ENCODE results near the gene ZNF750.

ZNF750 gene

GRCh38 chr17:82838386-82839063 lies 1.3 kb downstream of the ZNF750 start:
- no peak overlapping the region for H3K4me3 ChIP-seq (ENCODE audit: low read length)
- no peak for TF ChIP-seq ZNF274 (IDR thresholded peaks at IDR 0.05; ENCODE audit: low read depth, low read length)

- no peak for TF ChIP-seq ZNF274 (IDR thresholded peaks at IDR 0.05; ENCODE audit: low read depth, low read length)
- no peak overlapping the region for H3K4me3 ChIP-seq (ENCODE audit: low read length)
These were observed 2.1 kb downstream of the ZNF750 start for GRCh38 chr17:82837586-82838320.

GRCh38 chr17:82836823-82837357 lies 2.9 kb downstream of the ZNF750 start:
- no peak for TF ChIP-seq ZNF274 (IDR thresholded peaks at IDR 0.05; ENCODE audit: low read depth, low read length)
- no peak overlapping the region for H3K4me3 ChIP-seq (ENCODE audit: low read length)

- H3K4me3 ChIP-seq (ENCODE audit: low read length): no peak overlapping the region
- no peak for TF ChIP-seq ZNF274 (IDR thresholded peaks at IDR 0.05; ENCODE audit: low read depth, low read length)
These were observed 3.9 kb downstream of the ZNF750 start for GRCh38 chr17:82835766-82836512.

- no peak for TF ChIP-seq ZNF274 (IDR thresholded peaks at IDR 0.05; ENCODE audit: low read depth, low read length)
- H3K4me3 ChIP-seq (ENCODE audit: low read length): no peak overlapping the region
These were observed 4.7 kb downstream of the ZNF750 start for GRCh38 chr17:82835122-82835521.

GRCh38 chr17:82832881-82833475 lies 6.8 kb downstream of the ZNF750 start:
- H3K4me3 ChIP-seq (ENCODE audit: low read length): no peak overlapping the region
- no peak for TF ChIP-seq ZNF274 (IDR thresholded peaks at IDR 0.05; ENCODE audit: low read depth, low read length)

- TF ChIP-seq ZNF274 (IDR thresholded peaks at IDR 0.05; ENCODE audit: low read depth, low read length): no peak
- no peak overlapping the region for H3K4me3 ChIP-seq (ENCODE audit: low read length)
These were observed 7.4 kb downstream of the ZNF750 start for GRCh38 chr17:82832411-82832810.

- no peak for TF ChIP-seq ZNF274 (IDR thresholded peaks at IDR 0.05; ENCODE audit: low read depth, low read length)
- H3K4me3 ChIP-seq (ENCODE audit: low read length): no peak overlapping the region
These were observed 8.0 kb downstream of the ZNF750 start for GRCh38 chr17:82831818-82832200.

- no peak overlapping the region for H3K4me3 ChIP-seq (ENCODE audit: low read length)
- no peak for TF ChIP-seq ZNF274 (IDR thresholded peaks at IDR 0.05; ENCODE audit: low read depth, low read length)
These were observed 8.6 kb downstream of the ZNF750 start for GRCh38 chr17:82831041-82831817.

GRCh38 chr17:82830249-82830661 lies 9.6 kb downstream of the ZNF750 start:
- no peak overlapping the region for H3K4me3 ChIP-seq (ENCODE audit: low read length)
- TF ChIP-seq ZNF274 (IDR thresholded peaks at IDR 0.05; ENCODE audit: low read depth, low read length): no peak

- H3K4me3 ChIP-seq (ENCODE audit: low read length): no peak overlapping the region
- TF ChIP-seq ZNF274 (IDR thresholded peaks at IDR 0.05; ENCODE audit: low read depth, low read length): no peak
These were observed 10.8 kb downstream of the ZNF750 start for GRCh38 chr17:82828875-82829487.

- no peak overlapping the region for H3K4me3 ChIP-seq (ENCODE audit: low read length)
- no peak for TF ChIP-seq ZNF274 (IDR thresholded peaks at IDR 0.05; ENCODE audit: low read depth, low read length)
These were observed 12.9 kb downstream of the ZNF750 start for GRCh38 chr17:82826956-82827355.

GRCh38 chr17:82826211-82826610 lies 13.6 kb downstream of the ZNF750 start:
- TF ChIP-seq ZNF274 (IDR thresholded peaks at IDR 0.05; ENCODE audit: low read depth, low read length): no peak
- no peak overlapping the region for H3K4me3 ChIP-seq (ENCODE audit: low read length)
